Endothelial cell of hepatic sinusoid (primary cell): ENCODE measurements around the gene USP25.

ENCODE experiments used
- in situ Hi-C: cut with HindIII; loops from 2 replicates; pipeline ENCODE4 v1.10.0; 2017; ENCODE audit warnings: low sequenced_read_pairs

The USP25 gene

GRCh38 chr21:15929536-15929935, 199.8 kb downstream of the USP25 start:
- in situ Hi-C loops = no loop called here
